Testis (tissue), 3 donors: ENCODE results near the gene PTPRN2. TPM values are rescaled to one million over a fixed set of nuclear protein-coding genes. Genes with fewer than 3 reads are reported as not detected.

Experiments used
- DNase-seq: peaks from one replicate; pipeline ENCODE4 v3.0.0-alpha.2; 2019
- H3K27ac ChIP-seq, 2 donors: fragments of 200-600 bp; sonication (generic); one replicate each; pipeline ENCODE4 v1.5.1; 2019
- H3K27me3 ChIP-seq: fragments of 200-600 bp; sonication (generic); one replicate; pipeline ENCODE4 v1.5.1; 2019
- H3K36me3 ChIP-seq: fragments of 200-600 bp; sonication (generic); one replicate; pipeline ENCODE4 v1.5.1; 2017; ENCODE audit warnings: low read depth; ENCODE audit errors: missing control alignments
- H3K4me1 ChIP-seq: fragments of 200-600 bp; sonication (generic); one replicate; pipeline ENCODE4 v1.5.1; 2019
- H3K4me3 ChIP-seq, 2 donors: fragments of 200-600 bp; sonication (generic); one replicate each; pipeline ENCODE4 v1.5.1; 2017 to 2019
- H3K9me3 ChIP-seq: fragments of 200-600 bp; sonication (generic); one replicate; pipeline ENCODE4 v1.5.1; 2017
- POLR2A ChIP-seq: fragments of 450-650 bp; IDR thresholded peaks from one replicate; pipeline ENCODE4 v1.6.1; 2017; ENCODE audit warnings: antibody characterized with exemption, mild to moderate bottlenecking, moderate library complexity
- WGBS, 2 donors: methylation state at CpG; one replicate each; pipeline ENCODE4 v1.1.5; 2018; 5-methylcytosine and 5-hydroxymethylcytosine counted together
- intact Hi-C: fragments of 100-400 bp; cut with DNase I; formaldehyde crosslinking; loops from one replicate; pipeline ENCODE4 v1.15.1; 2023; ENCODE audit warnings: low total_unique reads
- polyA plus RNA-seq: library from polyadenylated mRNA; stranded (reverse); fragments of 350-450 nt; fragmentation: Illumina TruSeq; extraction: RNeasy Lipid Tissue Mini Kit (QIAGEN cat#74804); gene quantifications from one replicate; pipeline ENCODE4 v1.2.3, GENCODE V29; 2014; ENCODE audit warnings: low read depth, low replicate concordance; ENCODE audit not compliant: insufficient read depth
- total RNA-seq, 2 donors: library from RNA; depleted of rRNA; stranded (reverse); fragments of >200 nt; gene quantifications; one replicate each; pipeline ENCODE4 v1.2.3, GENCODE V29; 2016
- TF ChIP-seq, protein P1 (sequence below), 3 experiments: fragments of 450-650 bp in 2 of 3; fragments of 200-600 bp in 1 of 3; sonication (generic) in 1 of 3; IDR thresholded peaks; one replicate each; pipeline ENCODE4 v1.5.1; 2016 to 2019; ENCODE audit warnings: antibody characterized with exemption in 3 of 3, mild to moderate bottlenecking in 2 of 3, moderate library complexity in 1 of 3

PTPRN2 gene
- total and polyA plus RNA-seq, 3 donors from 2014 or later: 9.3 to 10.8 (median 9.8) TPM

DNA sequence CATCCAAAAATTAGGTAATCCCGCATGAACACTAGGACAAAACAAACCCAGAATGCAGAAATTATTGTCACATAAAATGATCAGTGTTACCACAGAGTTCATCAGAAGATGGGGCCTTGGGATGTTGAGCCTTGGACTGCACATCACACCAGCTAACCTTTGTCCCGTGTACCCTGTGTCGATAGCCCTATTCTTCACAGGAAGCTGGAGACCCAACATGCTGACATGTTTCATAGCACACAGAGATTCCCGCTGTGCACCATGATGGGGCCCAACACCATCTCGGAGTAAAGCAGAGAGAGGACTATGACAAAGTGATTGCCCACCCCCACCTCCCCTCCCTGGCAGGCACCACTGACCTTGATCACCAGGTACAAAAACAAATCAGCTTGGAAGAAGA lies 4.5 kb downstream of the PTPRN2 start:
- Histone ChIP-seq H3K9me3 (no peaks in the 10 kb centered on the region), H3K4me3 (no peak overlapping the region), H3K36me3 (no peaks in the 10 kb centered on the region), H3K4me1 (peaks cover 13% of the 10 kb centered on the region), H3K27ac (no peak overlapping the region), H3K27me3 (no peaks in the 10 kb centered on the region)
- no peak for DNase-seq
- TF ChIP-seq, protein P1, sequence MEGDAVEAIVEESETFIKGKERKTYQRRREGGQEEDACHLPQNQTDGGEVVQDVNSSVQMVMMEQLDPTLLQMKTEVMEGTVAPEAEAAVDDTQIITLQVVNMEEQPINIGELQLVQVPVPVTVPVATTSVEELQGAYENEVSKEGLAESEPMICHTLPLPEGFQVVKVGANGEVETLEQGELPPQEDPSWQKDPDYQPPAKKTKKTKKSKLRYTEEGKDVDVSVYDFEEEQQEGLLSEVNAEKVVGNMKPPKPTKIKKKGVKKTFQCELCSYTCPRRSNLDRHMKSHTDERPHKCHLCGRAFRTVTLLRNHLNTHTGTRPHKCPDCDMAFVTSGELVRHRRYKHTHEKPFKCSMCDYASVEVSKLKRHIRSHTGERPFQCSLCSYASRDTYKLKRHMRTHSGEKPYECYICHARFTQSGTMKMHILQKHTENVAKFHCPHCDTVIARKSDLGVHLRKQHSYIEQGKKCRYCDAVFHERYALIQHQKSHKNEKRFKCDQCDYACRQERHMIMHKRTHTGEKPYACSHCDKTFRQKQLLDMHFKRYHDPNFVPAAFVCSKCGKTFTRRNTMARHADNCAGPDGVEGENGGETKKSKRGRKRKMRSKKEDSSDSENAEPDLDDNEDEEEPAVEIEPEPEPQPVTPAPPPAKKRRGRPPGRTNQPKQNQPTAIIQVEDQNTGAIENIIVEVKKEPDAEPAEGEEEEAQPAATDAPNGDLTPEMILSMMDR (IDR thresholded peaks at IDR 0.05): no peak
- TF ChIP-seq POLR2A: no peak
- WGBS, 2 donors: 87 to 98% methylated on average over 5 of the region's 5 CpGs
- intact Hi-C loops: no loop called here

DNA sequence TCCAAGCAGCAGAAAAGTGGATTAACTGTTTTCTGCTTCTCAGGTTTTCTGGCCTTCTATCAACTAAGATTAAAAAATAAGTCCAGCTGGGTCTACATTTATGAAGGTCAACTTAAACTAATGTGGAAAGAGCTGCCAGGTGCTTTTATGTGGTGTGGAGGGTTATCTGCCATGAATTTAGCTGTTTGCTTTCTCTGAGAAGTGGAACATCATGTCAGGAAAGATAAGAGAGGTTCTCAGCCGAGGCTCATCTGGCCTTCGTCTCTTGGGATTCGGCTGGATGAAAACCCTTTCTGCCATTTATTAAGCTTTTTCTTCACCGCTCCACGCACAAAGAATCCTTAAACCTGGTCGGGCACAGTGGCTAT lies 5.5 kb downstream of the PTPRN2 start:
- no peak overlapping the region for H3K4me3 ChIP-seq
- no peaks in the 10 kb centered on the region for H3K36me3 ChIP-seq
- 71 to 81% methylated on average over 6 of the region's 6 CpGs for WGBS, 2 donors
- H3K9me3 ChIP-seq: no peaks in the 10 kb centered on the region
- no peak overlapping the region for H3K27ac ChIP-seq
- TF ChIP-seq, protein P1 (IDR thresholded peaks at IDR 0.05): no peak
- TF ChIP-seq POLR2A: no peak
- peaks cover 11% of the 10 kb centered on the region for H3K4me1 ChIP-seq
- intact Hi-C loops: no loop called here
- H3K27me3 ChIP-seq: no peaks in the 10 kb centered on the region
- no peak for DNase-seq

DNA sequence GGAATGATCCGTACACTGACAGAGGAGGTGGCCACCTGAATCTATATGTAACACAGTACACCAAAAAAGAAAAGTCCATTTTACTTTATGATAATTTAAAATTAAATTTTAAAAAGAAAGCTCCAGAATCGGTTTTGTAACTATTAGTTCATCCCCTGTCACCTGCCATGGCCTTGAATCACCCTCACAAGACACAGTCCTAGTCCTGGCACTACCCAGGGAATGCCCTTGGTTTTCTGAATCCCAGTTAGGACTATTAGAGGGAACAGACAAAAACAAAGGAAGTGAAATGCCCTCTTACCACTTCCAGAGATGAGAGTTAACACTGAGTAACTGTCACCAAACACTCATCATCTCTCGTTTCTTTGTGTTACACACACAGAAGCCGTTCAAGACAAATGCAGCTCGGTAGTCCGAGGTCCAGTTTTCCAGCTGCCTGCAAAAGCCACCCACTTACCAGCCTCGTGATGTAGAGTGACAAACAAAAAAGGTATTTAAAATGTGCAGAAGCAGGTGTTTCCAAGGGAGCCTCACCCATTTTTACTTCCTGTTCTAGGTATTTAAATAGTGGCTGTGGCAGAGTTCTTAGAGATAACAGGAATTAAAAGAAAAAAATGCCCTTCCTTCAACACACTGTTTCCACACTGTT lies 6.1 kb downstream of the PTPRN2 start:
- 74 to 81% methylated on average over 7 of the region's 7 CpGs for WGBS, 2 donors
- H3K4me1 ChIP-seq: peaks cover 6% of the 10 kb centered on the region
- intact Hi-C loops: no loop called here
- H3K4me3 ChIP-seq: no peak overlapping the region
- no peaks in the 10 kb centered on the region for H3K36me3 ChIP-seq
- DNase-seq: no peak
- H3K27me3 ChIP-seq: no peaks in the 10 kb centered on the region
- no peak for TF ChIP-seq POLR2A
- TF ChIP-seq, protein P1 (IDR thresholded peaks at IDR 0.05): no peak
- H3K9me3 ChIP-seq: no peaks in the 10 kb centered on the region
- no peak overlapping the region for H3K27ac ChIP-seq

DNA sequence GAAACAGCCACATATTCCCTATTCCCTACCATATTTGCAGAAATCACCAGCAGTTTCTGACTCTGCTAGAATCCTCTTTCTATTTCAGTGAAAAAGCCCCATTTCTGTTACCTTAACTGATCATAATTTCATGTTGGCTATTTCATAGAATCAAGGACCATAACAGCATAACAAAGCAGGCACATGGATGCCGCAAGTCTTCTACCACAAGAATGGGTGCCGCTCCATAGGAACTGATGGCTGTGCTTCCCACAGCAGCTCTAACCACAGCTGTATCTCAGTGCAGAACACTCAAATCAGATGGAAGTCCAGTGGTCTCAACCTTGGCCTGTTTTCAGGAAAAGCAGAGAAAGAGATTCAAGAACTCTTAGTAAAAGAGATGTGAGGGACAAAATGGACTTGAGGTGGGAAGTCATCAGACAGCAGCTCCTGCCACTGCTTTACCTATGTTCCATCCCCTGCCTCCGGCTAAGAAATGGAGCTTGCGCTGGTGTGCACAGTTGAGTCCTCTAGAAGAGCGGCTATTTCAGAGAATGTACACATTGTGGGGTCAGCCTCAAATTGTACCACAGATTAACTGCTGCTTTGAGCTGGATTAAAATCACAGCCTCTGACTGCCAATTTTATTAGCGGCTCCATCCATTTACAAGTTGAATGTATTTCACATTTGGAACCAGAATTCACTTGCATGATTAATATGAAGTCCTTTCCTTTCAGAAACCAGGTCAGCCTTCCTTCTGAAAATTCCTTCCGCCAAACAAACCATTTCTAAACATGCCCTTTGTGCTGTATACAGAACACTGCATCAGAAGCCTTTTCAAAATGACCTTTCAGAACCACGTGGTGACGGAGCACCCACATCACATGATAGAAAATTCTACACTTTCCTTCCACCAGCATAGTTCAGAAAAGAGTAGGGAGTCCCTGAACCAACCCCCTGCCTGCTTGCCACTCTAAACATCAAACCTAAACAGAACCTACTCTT lies 7.7 kb downstream of the PTPRN2 start:
- H3K4me1 ChIP-seq: no peaks in the 10 kb centered on the region
- no peak for DNase-seq
- intact Hi-C loops: no loop called here
- no peaks in the 10 kb centered on the region for H3K27me3 ChIP-seq
- H3K27ac ChIP-seq: no peak overlapping the region
- TF ChIP-seq, protein P1 (IDR thresholded peaks at IDR 0.05): no peak
- TF ChIP-seq POLR2A: no peak
- no peaks in the 10 kb centered on the region for H3K9me3 ChIP-seq
- no peaks in the 10 kb centered on the region for H3K36me3 ChIP-seq
- no peak overlapping the region for H3K4me3 ChIP-seq
- WGBS, 2 donors: 94 to 97% methylated on average over 9 of the region's 9 CpGs
